Measurements from ENCODE around the gene MAPK7. TPM values are rescaled to one million over a fixed set of nuclear protein-coding genes. Genes with fewer than 3 reads are reported as not detected.
A peak's percentile ranks its signal among the peaks of the same experiment; 100 is the strongest.

The MAPK7 gene
- total RNA-seq, 1 experiment from 2014 or later, result 4.1 TPM

- DNase-seq (ENCODE audit: low read depth), result peak; percentile 22
Measured at GRCh38 chr17:19418251-19418992, 40.1 kb downstream of the MAPK7 start.

GRCh38 chr17:19421219-19421618 is 42.9 kb downstream of the MAPK7 start:
- no peak for DNase-seq (ENCODE audit: low read depth)

GRCh38 chr17:19421926-19422325 is 43.6 kb downstream of the MAPK7 start:
- DNase-seq (ENCODE audit: low read depth), result no peak

GRCh38 chr17:19424934-19425868 is 46.9 kb downstream of the MAPK7 start:
- DNase-seq (ENCODE audit: low read depth), result no peak

- no peak for DNase-seq (ENCODE audit: low read depth)
Measured at GRCh38 chr17:19426631-19427030, 48.3 kb downstream of the MAPK7 start.

GRCh38 chr17:19431691-19432090 is 53.4 kb downstream of the MAPK7 start:
- no peak for DNase-seq (ENCODE audit: low read depth)

Other genes with a start within 250 kb of the MAPK7 start
- 9.0 and 15.3 TPM in 2 replicates for gene EPN2, start 141.1 kb upstream of the MAPK7 start, total RNA-seq (2014; rRNA removed; shearing (Covaris generic))
- gene B9D1, start 15.8 kb upstream of the MAPK7 start, total RNA-seq (2014; rRNA removed; shearing (Covaris generic)), result 16.2 and 20.3 TPM in 2 replicates
- gene MFAP4, start 8.7 kb downstream of the MAPK7 start, total RNA-seq (2014; rRNA removed; shearing (Covaris generic)), result 4.7 and 5.2 TPM in 2 replicates
- 0.24 and 0.29 TPM in 2 replicates for gene RNF112, start 32.7 kb downstream of the MAPK7 start, total RNA-seq (2014; rRNA removed; shearing (Covaris generic))
- gene SLC47A1, start 155.4 kb downstream of the MAPK7 start, total RNA-seq (2014; rRNA removed; shearing (Covaris generic)), result 0.36 TPM in 1 of 2 replicates, not detected in the other